NB4 (cell line): ENCODE results near the gene SYCP3.

ENCODE experiments used
- CTCF ChIP-seq: IDR thresholded peaks from one replicate; pipeline ENCODE4 v1.5.1; 2012; ENCODE audit warnings: low read depth, low read length
- POLR2A ChIP-seq: IDR thresholded peaks from 2 replicates; pipeline ENCODE4 v1.6.1; 2011; ENCODE audit warnings: mild to moderate bottlenecking; ENCODE audit not compliant: insufficient read length; ENCODE audit errors: extremely low read depth

DNA sequence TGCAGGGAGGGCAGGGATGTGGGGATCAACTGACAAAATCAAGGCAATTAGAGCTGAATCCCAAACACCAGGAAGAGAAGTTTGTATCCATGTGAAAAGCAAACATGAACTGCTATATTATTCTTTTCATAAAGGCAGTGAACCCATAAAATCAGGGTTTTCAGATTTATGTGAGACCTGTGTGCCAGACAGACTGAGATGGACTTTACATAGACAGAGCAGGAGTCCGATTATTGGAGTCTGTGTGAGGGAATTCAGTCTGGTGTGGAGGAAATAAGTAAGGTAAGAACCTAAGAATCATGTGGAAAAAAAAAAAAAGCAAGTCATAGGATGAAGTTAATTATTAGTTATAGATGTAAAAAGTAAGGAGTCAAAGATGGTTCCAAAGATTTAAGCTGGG lies 45.1 kb upstream of the SYCP3 start:
- TF ChIP-seq CTCF (no peak), POLR2A (no peak)
